SK-N-MC (cell line): ENCODE results near the gene TBC1D10B.

Experiments used
- EZH2 ChIP-seq: fragments of 200-600 bp; sonication (generic); IDR thresholded peaks from one replicate; pipeline ENCODE4 v1.6.1; 2017; ENCODE audit warnings: antibody characterized with exemption
- POLR2AphosphoS5 ChIP-seq: IDR thresholded peaks from 2 replicates; pipeline ENCODE4 v1.6.1; 2012; ENCODE audit warnings: mild to moderate bottlenecking, low read depth, low read length, borderline replicate concordance

DNA sequence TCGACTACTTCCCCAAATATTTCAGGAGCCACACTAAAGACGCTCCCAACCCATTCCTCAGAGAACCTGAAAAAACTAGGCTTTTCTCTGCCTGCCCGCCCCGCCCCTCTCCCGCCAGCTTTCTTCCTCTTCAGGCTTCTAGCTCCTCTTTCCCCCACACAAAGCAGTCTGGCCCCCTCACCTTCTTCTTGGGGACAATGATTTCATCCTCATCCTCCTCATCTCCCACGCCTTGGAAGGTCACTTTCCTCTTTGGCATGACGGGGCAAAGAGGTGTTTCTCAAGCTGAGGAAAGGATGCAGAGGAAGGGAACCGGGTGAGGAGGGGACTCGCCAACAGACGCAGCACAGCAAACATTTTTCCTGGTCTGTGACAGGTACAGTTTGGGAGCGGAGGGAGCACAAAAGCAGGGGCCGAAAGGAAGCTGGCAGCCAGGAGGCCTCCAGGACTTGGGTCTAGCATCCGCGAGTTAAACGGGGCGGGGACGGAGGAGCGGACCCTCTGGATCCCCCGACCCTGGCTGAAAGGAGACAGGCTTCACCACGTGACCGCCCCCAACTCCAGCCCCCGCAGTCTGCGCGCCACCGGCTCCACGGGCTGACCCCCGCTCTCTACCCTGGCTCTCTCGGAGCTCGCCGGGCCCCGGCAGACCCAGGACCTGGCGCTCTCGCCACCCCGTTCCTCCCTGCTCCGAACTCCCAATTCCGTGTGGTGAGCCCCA, 15.7 kb downstream of the TBC1D10B start:
- TF ChIP-seq EZH2 = no peak
- TF ChIP-seq POLR2AphosphoS5 = no peak
